ENCODE data around the gene ANKRD44.

ANKRD44 gene

GRCh38 chr2:197168705-197169104, 141.9 kb downstream of the ANKRD44 start:
- DNase-seq: peak; percentile 81

- DNase-seq: no peak
These were observed 142.8 kb downstream of the ANKRD44 start for GRCh38 chr2:197167608-197168314.

GRCh38 chr2:197165020-197165419, 145.6 kb downstream of the ANKRD44 start:
- no peak for DNase-seq

GRCh38 chr2:197164141-197164754, 146.3 kb downstream of the ANKRD44 start:
- no peak for DNase-seq

- DNase-seq: no peak
These were observed 146.9 kb downstream of the ANKRD44 start for GRCh38 chr2:197163712-197164140.

GRCh38 chr2:197161774-197162173, 148.8 kb downstream of the ANKRD44 start:
- DNase-seq: no peak

DNA sequence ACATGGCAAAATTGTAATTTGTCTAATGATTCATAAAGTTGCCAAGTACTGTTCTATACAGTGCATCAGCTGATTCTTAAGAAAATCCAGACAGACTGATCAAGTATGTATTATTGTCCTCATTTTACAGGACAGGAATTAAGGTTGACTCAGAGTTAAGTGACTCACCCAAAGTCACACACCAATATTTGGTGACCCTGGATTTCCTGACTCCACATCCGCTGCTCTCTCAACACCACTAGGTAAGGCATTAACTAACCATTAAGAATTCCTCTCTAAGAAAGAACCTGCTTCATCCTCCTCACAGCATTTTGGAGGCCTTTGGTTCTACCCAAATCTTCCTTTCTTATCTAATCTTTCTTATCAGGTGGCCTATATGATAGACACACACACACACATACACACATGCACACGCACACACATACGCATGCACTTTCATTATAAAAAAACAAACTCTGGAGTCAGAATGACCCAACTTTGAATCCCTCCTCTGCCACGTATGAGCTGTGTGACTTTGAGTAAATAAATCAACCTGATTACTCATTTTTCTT, 150.8 kb downstream of the ANKRD44 start:
- DNase-seq: no peak

DNA sequence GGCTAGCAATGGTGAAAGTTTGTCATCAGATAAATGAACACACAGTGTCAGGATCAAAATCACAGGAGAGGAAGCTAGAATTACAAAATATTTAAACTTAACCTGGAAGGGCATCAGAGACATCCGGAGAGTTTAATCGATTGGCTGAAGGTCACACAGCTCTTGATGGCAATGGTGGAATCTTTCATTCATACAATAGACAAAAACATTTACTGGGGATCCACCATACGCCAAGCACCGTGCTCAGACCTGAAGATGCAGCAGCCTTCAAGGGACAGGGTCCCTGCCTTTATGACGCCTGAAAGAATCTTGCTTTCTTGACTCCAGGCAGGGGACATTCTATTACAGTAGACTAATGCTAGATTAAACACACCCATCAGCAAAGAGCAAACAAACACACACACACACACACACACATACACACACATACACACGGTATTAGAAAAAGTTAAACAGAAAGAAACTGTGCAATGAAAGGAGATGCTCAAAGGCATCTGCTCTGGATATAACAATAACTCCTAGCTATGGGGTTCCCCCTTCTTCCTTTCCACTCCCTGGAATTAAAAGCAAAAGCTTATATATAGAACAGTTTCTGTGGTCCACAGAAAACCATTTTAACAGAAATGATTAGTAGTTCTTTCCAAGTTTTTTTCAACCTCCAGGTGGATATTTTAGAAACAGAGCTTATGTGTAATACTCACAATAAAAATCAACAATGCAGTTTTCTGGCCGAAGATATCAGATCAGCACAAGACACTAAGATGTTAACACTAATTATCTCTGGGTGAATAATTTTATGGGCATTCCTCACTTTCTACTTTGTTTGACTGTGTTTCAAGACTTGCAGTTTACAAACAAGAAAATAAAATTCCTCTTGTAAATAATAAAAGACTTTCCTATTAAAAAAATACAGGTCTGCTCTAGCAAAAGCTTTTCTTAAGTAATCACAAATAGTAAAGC, 151.7 kb downstream of the ANKRD44 start:
- DNase-seq: no peak

GRCh38 chr2:197157879-197158537, 152.6 kb downstream of the ANKRD44 start:
- no peak for DNase-seq

- DNase-seq: no peak
These were observed 153.8 kb downstream of the ANKRD44 start for GRCh38 chr2:197156771-197157170.

- no peak for DNase-seq
These were observed 157.9 kb downstream of the ANKRD44 start for GRCh38 chr2:197152451-197153228.

DNA sequence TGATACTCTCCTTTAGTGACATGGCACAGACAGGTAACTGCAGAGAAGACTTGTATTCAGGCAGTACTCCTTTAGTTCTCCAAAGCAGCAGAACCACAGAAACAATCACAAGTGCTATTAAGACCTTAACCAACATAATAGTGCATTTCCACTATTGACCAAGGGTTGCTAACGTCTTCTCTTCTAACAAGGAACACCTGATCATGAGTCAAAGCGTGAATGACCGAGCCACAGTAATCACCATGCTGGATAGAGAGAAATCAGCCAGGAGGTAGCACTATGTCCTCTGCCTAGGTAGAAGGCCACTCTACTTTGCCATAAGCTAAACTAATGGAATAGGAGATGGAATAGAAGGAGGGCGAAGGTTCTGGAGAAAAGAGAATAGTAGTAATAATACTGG, 161.0 kb downstream of the ANKRD44 start:
- DNase-seq: no peak

DNA sequence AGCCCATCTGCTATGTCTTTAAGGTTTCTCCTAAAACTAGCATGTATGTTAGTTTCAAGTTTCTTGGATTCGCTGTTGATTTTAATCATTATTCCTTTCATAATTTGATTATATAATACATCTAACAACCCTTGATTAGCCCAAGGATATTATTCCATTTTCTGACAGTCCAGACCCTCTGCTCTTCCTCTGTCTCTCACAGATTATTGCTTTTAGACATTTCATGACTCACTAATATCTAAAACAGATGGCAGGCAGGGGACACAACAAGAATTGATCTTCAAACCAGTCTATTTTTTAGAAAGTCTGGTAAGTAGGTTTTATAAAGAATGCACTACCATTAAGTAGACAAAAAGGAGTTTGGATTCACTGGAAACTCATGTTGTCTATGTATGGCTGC, 162.2 kb downstream of the ANKRD44 start:
- DNase-seq: no peak

GRCh38 chr2:197147942-197148341, 162.6 kb downstream of the ANKRD44 start:
- DNase-seq: no peak

DNA sequence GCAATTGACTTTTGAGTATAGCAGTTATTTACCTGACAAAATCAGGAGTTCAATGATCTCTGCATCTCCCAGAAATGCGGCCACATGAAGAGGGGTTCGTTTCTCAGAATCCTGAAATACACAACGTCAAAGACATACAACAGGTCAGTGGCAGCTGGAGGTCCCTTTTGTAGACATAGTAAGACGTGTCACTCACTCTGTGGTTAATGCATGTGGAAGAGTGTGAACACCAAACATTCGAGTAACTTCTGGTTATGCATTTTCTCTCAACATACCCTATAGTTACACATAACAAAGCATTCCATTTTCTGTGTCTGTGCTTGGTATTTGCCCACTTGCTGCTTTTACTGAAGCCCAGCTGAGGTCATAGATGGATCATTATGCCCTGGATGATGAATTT, 163.6 kb downstream of the ANKRD44 start:
- no peak for DNase-seq

- DNase-seq: peak; percentile 37
These were observed 165.0 kb downstream of the ANKRD44 start for GRCh38 chr2:197145471-197146056.

- DNase-seq: no peak
These were observed 166.4 kb downstream of the ANKRD44 start for GRCh38 chr2:197144183-197144582.

DNA sequence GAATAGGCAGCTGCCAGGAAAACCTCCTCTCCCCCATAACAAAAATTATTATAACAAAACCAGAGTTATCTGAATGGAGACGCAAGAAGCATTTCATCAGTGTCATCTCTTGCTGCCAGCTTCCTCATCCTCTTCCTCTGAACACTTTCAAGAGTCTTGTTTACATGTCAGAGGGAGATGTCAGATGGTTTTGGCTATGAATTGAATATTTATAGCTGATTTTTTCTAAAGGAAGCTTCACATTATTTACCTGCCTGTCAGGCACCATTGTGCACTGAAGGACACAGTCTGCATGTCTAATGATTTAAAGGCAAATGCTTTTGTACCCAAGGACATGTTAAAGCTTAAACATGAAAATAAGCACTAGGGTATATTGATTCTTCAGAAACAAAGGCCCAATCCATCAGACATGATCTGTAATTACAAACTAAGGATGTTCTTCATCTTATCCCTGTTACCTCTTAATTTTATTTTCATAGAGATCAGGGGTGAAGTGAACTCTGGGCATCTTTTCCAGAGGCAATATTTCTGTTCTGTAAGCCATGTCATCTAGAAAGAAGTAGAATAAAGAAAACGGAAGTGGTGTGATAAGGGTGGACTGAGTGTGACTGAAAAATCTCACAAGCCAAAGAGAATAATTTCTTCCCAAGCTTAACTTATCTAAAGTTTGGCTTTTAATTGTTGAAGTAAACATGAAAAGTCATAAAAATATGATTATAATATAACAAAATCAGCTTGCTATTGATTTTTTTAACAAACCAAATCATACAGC, 168.7 kb downstream of the ANKRD44 start:
- DNase-seq: no peak

DNA sequence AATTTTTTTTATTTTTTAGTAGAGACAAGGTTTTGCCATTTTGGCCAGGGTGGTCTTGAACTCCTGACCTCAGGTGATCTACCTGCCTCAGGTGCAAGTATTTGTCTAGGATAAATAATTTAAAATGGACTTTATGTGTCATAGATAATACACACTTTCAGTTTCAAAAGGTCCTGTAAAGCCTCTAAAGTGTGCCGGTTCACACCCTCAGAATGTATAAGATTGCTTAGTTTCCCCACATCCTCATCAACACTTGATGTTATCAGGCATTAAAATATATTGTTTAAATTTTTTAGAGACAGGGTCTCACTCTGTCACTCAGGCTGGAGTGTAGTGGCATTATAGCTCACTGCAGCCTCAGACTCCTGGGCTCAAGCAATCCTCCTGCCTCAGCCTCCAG, 170.5 kb downstream of the ANKRD44 start:
- DNase-seq: no peak

- no peak for DNase-seq
These were observed 172.1 kb downstream of the ANKRD44 start for GRCh38 chr2:197138506-197138905.

All from NCI-H748 treated with DMSO at 0.1 percent for 48 hours (cell line).